OCI-LY7 (cell line): ENCODE results near the gene LRP3. TPM values are rescaled to one million over a fixed set of nuclear protein-coding genes. Genes with fewer than 3 reads are reported as not detected.

ENCODE experiments used
- BruUV-seq: library from RNA; stranded (reverse); fragments of 400-500 nt; replicated peaks from 2 replicates; lab custom pipeline; 2021; lab: Mats Ljungman, UMichigan
- CTCF ChIA-PET: fragments of 300-600 bp; sonication (Branson Sonifier 250); formaldehyde crosslinking; loops from one replicate; lab custom pipeline; 2022; ENCODE audit warnings: antibody characterized with exemption; ENCODE audit not compliant: unreplicated experiment; lab: Charles Lee
- POLR2A ChIA-PET: fragments of 300-600 bp; sonication (Branson Sonifier 250); formaldehyde crosslinking; loops from one replicate; lab custom pipeline; 2022; ENCODE audit warnings: antibody characterized with exemption; lab: Charles Lee
- DNase-seq: peaks from one replicate; pipeline ENCODE4 v3.0.0-alpha.2; 2015; ENCODE audit warnings: low spot score
- H2AFZ ChIP-seq: fragments of 200-600 bp; sonication (generic), shearing (Covaris generic); 2 replicates; pipeline ENCODE4 v1.6.1; 2014; ENCODE audit warnings: mild to moderate bottlenecking, antibody characterized with exemption, low read length, moderate library complexity
- H3K27ac ChIP-seq: fragments of 200-600 bp; sonication (generic); 2 replicates; pipeline ENCODE4 v1.5.1; 2014; ENCODE audit warnings: mixed run types, low read depth, mild to moderate bottlenecking, moderate library complexity, low read length, inconsistent platforms; ENCODE audit not compliant: poor library complexity, severe bottlenecking
- H3K36me3 ChIP-seq: fragments of 200-600 bp; sonication (generic); 2 replicates; pipeline ENCODE4 v1.6.1; 2014; ENCODE audit warnings: mild to moderate bottlenecking, antibody characterized with exemption, low read length, moderate library complexity, mixed read lengths; ENCODE audit not compliant: insufficient read depth
- H3K4me1 ChIP-seq: fragments of 200-600 bp; sonication (generic); 2 replicates; pipeline ENCODE4 v1.5.1; 2014; ENCODE audit warnings: mild to moderate bottlenecking, low read length; ENCODE audit not compliant: insufficient read depth, poor library complexity, severe bottlenecking
- H3K4me2 ChIP-seq: fragments of 200-600 bp; sonication (generic); 2 replicates; pipeline ENCODE4 v1.6.1; 2014; ENCODE audit warnings: mild to moderate bottlenecking, low read length
- H3K4me3 ChIP-seq: fragments of 200-600 bp; sonication (generic); 2 replicates; pipeline ENCODE4 v1.5.1; 2014; ENCODE audit warnings: mild to moderate bottlenecking, low read depth, low read length; ENCODE audit not compliant: poor library complexity, severe bottlenecking
- H3K79me2 ChIP-seq: fragments of 200-600 bp; sonication (generic); 2 replicates; pipeline ENCODE4 v1.6.1; 2016; ENCODE audit warnings: low read depth, mild to moderate bottlenecking, low read length, moderate library complexity, mixed read lengths; ENCODE audit not compliant: insufficient read depth
- H3K9me2 ChIP-seq: fragments of 200-600 bp; sonication (generic); 2 replicates; pipeline ENCODE4 v1.6.1; 2016; ENCODE audit warnings: mild to moderate bottlenecking, low read length, mixed read lengths; ENCODE audit not compliant: insufficient read depth
- H3K9me3 ChIP-seq: fragments of 200-600 bp; sonication (generic); 2 replicates; pipeline ENCODE4 v1.6.1; 2014; ENCODE audit warnings: mild to moderate bottlenecking, mixed run types, low read length, mixed read lengths
- H4K20me1 ChIP-seq: fragments of 200-600 bp; sonication (generic); 2 replicates; pipeline ENCODE4 v1.6.1; 2014; ENCODE audit warnings: mild to moderate bottlenecking, antibody characterized with exemption, low read length, moderate library complexity, mixed read lengths; ENCODE audit not compliant: insufficient read depth
- EZH2phosphoT487 ChIP-seq: fragments of 200-600 bp; sonication (generic); IDR thresholded peaks from 2 replicates; pipeline ENCODE4 v1.6.1; 2018; ENCODE audit warnings: low read depth, borderline replicate concordance, mild to moderate bottlenecking, mixed run types, antibody characterized with exemption, low read length, moderate library complexity, mixed read lengths
- intact Hi-C: fragments of 100-400 bp; cut with micrococcal nuclease; formaldehyde crosslinking; loops from one replicate; pipeline ENCODE4 v1.10.0; 2022; ENCODE audit not compliant: unreplicated experiment
- total RNA-seq, 2 experiments: library from RNA; depleted of rRNA in 1 of 2; stranded (reverse); fragments of >200 nt in 1 of 2; shearing (Covaris generic) in 1 of 2; gene quantifications; 2 replicates each; pipeline ENCODE4 v1.2.3, GENCODE V29; 2014 to 2022
- TF ChIP-seq, protein P1 (sequence below): fragments of 200-600 bp; sonication (generic); conservative IDR thresholded peaks from 2 replicates; pipeline ENCODE4 v1.5.1; 2014; ENCODE audit warnings: mild to moderate bottlenecking, antibody characterized with exemption, low read length, moderate library complexity, mixed read lengths

Gene LRP3
- total RNA-seq, 2 experiments from 2014 or later, result not detected

DNA sequence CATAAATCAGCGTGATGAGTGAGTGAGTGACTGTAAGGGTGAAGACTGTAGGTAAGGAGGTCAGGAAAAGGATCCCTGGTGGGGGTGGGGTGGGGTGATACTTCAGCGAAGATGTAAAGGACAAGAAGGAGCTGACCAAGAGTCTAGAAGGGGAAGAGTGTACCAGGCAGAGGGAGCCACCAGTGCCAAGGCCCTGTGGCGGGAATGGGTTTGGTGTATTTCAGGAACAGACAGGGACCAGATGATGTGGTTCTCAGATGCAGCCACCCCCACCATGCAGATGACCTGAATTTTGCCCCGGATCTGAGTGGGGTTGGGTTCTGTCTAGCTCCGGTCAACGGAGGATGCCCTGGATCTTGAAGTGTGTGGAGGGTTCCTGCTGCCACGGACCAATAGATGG, 61.7 kb downstream of the LRP3 start:
- H3K79me2 ChIP-seq, result no peaks in the 10 kb centered on the region
- no peaks in the 10 kb centered on the region for H3K9me3 ChIP-seq
- H4K20me1 ChIP-seq, result no peaks in the 10 kb centered on the region
- POLR2A ChIA-PET, result interaction anchor here (0.6 kb wide), 1 partner anchor 16 kb away, joined by 3 read pairs; no protein-coding TSS in a partner anchor
- no peak overlapping the region for H3K4me2 ChIP-seq
- no peak overlapping the region for H3K4me3 ChIP-seq
- H3K4me1 ChIP-seq, result no peaks in the 10 kb centered on the region
- H2AFZ ChIP-seq, result no peak overlapping the region
- CTCF ChIA-PET, result no interaction called here
- no peaks in the 10 kb centered on the region for H3K36me3 ChIP-seq
- H3K9me2 ChIP-seq, result no peaks in the 10 kb centered on the region
- intact Hi-C loops, result no loop called here
- no TSS peak for BruUV-seq
- DNase-seq, result no peak
- H3K27ac ChIP-seq, result no peak overlapping the region
- TF ChIP-seq, protein P1, sequence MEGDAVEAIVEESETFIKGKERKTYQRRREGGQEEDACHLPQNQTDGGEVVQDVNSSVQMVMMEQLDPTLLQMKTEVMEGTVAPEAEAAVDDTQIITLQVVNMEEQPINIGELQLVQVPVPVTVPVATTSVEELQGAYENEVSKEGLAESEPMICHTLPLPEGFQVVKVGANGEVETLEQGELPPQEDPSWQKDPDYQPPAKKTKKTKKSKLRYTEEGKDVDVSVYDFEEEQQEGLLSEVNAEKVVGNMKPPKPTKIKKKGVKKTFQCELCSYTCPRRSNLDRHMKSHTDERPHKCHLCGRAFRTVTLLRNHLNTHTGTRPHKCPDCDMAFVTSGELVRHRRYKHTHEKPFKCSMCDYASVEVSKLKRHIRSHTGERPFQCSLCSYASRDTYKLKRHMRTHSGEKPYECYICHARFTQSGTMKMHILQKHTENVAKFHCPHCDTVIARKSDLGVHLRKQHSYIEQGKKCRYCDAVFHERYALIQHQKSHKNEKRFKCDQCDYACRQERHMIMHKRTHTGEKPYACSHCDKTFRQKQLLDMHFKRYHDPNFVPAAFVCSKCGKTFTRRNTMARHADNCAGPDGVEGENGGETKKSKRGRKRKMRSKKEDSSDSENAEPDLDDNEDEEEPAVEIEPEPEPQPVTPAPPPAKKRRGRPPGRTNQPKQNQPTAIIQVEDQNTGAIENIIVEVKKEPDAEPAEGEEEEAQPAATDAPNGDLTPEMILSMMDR, result no peak
- no peak for TF ChIP-seq EZH2phosphoT487

DNA sequence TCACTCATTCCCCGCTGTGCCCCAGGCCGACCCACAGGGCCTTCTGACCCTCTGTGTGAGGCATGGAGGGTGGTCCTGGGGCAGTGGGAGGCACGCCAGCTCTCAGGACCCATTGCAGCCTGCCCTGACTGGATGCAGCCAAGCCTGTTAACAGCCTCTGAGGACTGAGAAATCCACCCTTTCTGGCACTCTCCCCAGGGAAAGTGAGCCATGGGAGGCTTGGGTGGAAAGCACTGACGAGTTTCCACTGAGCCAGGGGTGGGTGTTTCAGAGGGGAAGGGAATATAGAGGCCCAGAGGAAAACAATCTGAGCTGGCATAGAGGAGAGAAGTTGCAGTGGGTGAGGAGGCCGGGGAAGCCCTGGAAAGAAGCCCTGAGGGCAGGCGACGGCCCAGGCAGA, 62.1 kb downstream of the LRP3 start:
- no peaks in the 10 kb centered on the region for H3K9me3 ChIP-seq
- no peak overlapping the region for H3K4me3 ChIP-seq
- TF ChIP-seq, protein P1, result no peak
- no peak for TF ChIP-seq EZH2phosphoT487
- no peaks in the 10 kb centered on the region for H3K9me2 ChIP-seq
- POLR2A ChIA-PET, result interaction anchor here (0.6 kb wide), 1 partner anchor 17 kb away, joined by 3 read pairs; no protein-coding TSS in a partner anchor
- no peak for DNase-seq
- no TSS peak for BruUV-seq
- no peak overlapping the region for H3K27ac ChIP-seq
- H3K4me1 ChIP-seq, result no peaks in the 10 kb centered on the region
- no peaks in the 10 kb centered on the region for H3K79me2 ChIP-seq
- intact Hi-C loops, result no loop called here
- no peaks in the 10 kb centered on the region for H3K36me3 ChIP-seq
- H3K4me2 ChIP-seq, result no peak overlapping the region
- H2AFZ ChIP-seq, result no peak overlapping the region
- no peaks in the 10 kb centered on the region for H4K20me1 ChIP-seq
- CTCF ChIA-PET, result no interaction called here

DNA sequence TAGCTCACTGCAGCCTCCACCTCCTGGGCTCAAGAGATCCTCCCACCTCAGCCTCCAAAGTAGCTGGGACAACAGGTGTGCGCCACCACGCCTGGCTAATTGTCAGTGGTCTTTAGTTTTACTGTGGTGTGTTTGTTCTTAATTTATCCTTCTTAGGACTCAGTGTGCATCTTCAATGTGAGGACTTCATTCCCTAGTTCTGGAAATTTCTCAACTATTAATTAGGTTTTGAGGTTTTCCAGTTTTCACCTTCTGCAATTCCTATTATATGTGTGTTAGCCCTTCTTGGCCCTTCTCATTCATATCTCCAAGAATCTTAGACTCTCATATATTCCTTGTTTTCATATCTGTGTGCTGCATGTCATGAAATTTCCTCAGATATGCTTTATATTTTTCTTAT, 63.7 kb downstream of the LRP3 start:
- ChIA-PET POLR2A (interaction anchor here (1.1 kb wide), 1 partner anchor 20 kb away, joined by 4 read pairs; no protein-coding TSS in a partner anchor), CTCF (no interaction called here)
- H3K9me3 ChIP-seq, result no peaks in the 10 kb centered on the region
- no peak for DNase-seq
- no peak overlapping the region for H2AFZ ChIP-seq
- H4K20me1 ChIP-seq, result no peaks in the 10 kb centered on the region
- no peaks in the 10 kb centered on the region for H3K79me2 ChIP-seq
- BruUV-seq, result no TSS peak
- intact Hi-C loops, result no loop called here
- no peak for TF ChIP-seq EZH2phosphoT487
- TF ChIP-seq, protein P1, result no peak
- H3K36me3 ChIP-seq, result no peaks in the 10 kb centered on the region
- H3K4me3 ChIP-seq, result no peak overlapping the region
- H3K9me2 ChIP-seq, result no peaks in the 10 kb centered on the region
- no peaks in the 10 kb centered on the region for H3K4me1 ChIP-seq
- no peak overlapping the region for H3K4me2 ChIP-seq
- H3K27ac ChIP-seq, result no peak overlapping the region
